OCI-LY1 (cell line): ENCODE data around the gene DRD1.

ENCODE experiments used
- H2AFZ ChIP-seq: fragments of 200-600 bp; sonication (generic), shearing (Covaris generic); 2 replicates; pipeline ENCODE4 v1.6.0; 2014; ENCODE audit warnings: antibody characterized with exemption, mild to moderate bottlenecking, low read length
- H3F3A ChIP-seq: fragments of 200-600 bp; sonication (generic), shearing (Covaris generic); 2 replicates; pipeline ENCODE4 v1.6.0; 2014; ENCODE audit warnings: mild to moderate bottlenecking, antibody characterized with exemption, low read length, moderate library complexity; ENCODE audit not compliant: insufficient read depth
- H3K27ac ChIP-seq: fragments of 200-600 bp; sonication (generic); 2 replicates; pipeline ENCODE4 v1.5.1; 2014; ENCODE audit warnings: low read length, mixed run types, mild to moderate bottlenecking, low read depth; ENCODE audit not compliant: poor library complexity, severe bottlenecking
- H3K27me3 ChIP-seq: fragments of 200-600 bp; sonication (generic); 2 replicates; pipeline ENCODE4 v1.6.0; 2014; ENCODE audit warnings: antibody characterized with exemption, mild to moderate bottlenecking, low read length, moderate library complexity; ENCODE audit not compliant: insufficient read depth
- H3K36me3 ChIP-seq: fragments of 200-600 bp; sonication (generic); 2 replicates; pipeline ENCODE4 v1.6.1; 2014; ENCODE audit warnings: mild to moderate bottlenecking, antibody characterized with exemption, low read length, moderate library complexity, mixed read lengths; ENCODE audit not compliant: insufficient read depth
- H3K4me1 ChIP-seq: fragments of 200-600 bp; sonication (generic); 2 replicates; pipeline ENCODE4 v1.5.1; 2014; ENCODE audit warnings: mild to moderate bottlenecking, low read length, moderate library complexity; ENCODE audit not compliant: insufficient read depth, severe bottlenecking
- H3K4me2 ChIP-seq: fragments of 200-600 bp; sonication (generic), shearing (Covaris generic); 2 replicates; pipeline ENCODE4 v1.6.1; 2014; ENCODE audit warnings: low read length
- H3K4me3 ChIP-seq: fragments of 200-600 bp; sonication (generic); 2 replicates; pipeline ENCODE4 v1.5.1; 2014; ENCODE audit warnings: low read length, low read depth, mild to moderate bottlenecking, mixed read lengths; ENCODE audit not compliant: poor library complexity, severe bottlenecking
- H3K79me2 ChIP-seq: fragments of 200-600 bp; shearing (Covaris generic); 2 replicates; pipeline ENCODE4 v1.6.1; 2016; ENCODE audit warnings: mixed run types, low read length, mixed read lengths; ENCODE audit not compliant: insufficient read depth
- H3K9ac ChIP-seq: fragments of 200-600 bp; sonication (generic), shearing (Covaris generic); 2 replicates; pipeline ENCODE4 v1.6.1; 2014; ENCODE audit warnings: mild to moderate bottlenecking, low read length, mixed read lengths
- H3K9me2 ChIP-seq: fragments of 200-600 bp; sonication (generic), shearing (Covaris generic); 2 replicates; pipeline ENCODE4 v1.6.1; 2014; ENCODE audit warnings: low read depth, mild to moderate bottlenecking, low read length, mixed read lengths
- H3K9me3 ChIP-seq: fragments of 200-600 bp; shearing (Covaris generic); 2 replicates; pipeline ENCODE4 v1.6.1; 2014; ENCODE audit warnings: low read length, mixed read lengths
- H4K20me1 ChIP-seq: fragments of 200-600 bp; sonication (generic), shearing (Covaris generic); 2 replicates; pipeline ENCODE4 v1.6.0; 2016; ENCODE audit warnings: mild to moderate bottlenecking, low read length; ENCODE audit not compliant: insufficient read depth
- EZH2 ChIP-seq: fragments of 200-600 bp; sonication (generic), shearing (Covaris generic); IDR thresholded peaks from 2 replicates; pipeline ENCODE4 v1.8.0; 2017; ENCODE audit warnings: borderline replicate concordance, mixed run types, mild to moderate bottlenecking, antibody characterized with exemption, low read length, moderate library complexity, mixed read lengths
- TF ChIP-seq, protein P1 (sequence below): fragments of 200-600 bp; sonication (generic), shearing (Covaris generic); IDR thresholded peaks from 2 replicates; pipeline ENCODE4 v1.5.1; 2017; ENCODE audit warnings: mild to moderate bottlenecking, antibody characterized with exemption, low read length, moderate library complexity, mixed read lengths

Gene DRD1

GRCh38 chr5:175390352-175391083, 53.5 kb downstream of the DRD1 start:
- Histone ChIP-seq H3K9me3 (no peaks in the 10 kb centered on the region), H3K36me3 (no peaks in the 10 kb centered on the region), H3F3A (no peaks in the 10 kb centered on the region), H3K27me3 (no peaks in the 10 kb centered on the region), H3K27ac (no peak overlapping the region), H4K20me1 (no peaks in the 10 kb centered on the region), H3K9me2 (no peaks in the 10 kb centered on the region), H3K79me2 (no peaks in the 10 kb centered on the region), H3K9ac (no peak overlapping the region), H3K4me1 (no peaks in the 10 kb centered on the region), H3K4me2 (no peak overlapping the region), H2AFZ (no peak overlapping the region), H3K4me3 (no peak overlapping the region)
- no peak for TF ChIP-seq EZH2
- TF ChIP-seq, protein P1, sequence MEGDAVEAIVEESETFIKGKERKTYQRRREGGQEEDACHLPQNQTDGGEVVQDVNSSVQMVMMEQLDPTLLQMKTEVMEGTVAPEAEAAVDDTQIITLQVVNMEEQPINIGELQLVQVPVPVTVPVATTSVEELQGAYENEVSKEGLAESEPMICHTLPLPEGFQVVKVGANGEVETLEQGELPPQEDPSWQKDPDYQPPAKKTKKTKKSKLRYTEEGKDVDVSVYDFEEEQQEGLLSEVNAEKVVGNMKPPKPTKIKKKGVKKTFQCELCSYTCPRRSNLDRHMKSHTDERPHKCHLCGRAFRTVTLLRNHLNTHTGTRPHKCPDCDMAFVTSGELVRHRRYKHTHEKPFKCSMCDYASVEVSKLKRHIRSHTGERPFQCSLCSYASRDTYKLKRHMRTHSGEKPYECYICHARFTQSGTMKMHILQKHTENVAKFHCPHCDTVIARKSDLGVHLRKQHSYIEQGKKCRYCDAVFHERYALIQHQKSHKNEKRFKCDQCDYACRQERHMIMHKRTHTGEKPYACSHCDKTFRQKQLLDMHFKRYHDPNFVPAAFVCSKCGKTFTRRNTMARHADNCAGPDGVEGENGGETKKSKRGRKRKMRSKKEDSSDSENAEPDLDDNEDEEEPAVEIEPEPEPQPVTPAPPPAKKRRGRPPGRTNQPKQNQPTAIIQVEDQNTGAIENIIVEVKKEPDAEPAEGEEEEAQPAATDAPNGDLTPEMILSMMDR: no peak
